NCI-H2171 treated with DMSO at 0.1 percent for 48 hours (cell line): ENCODE data around the gene USP17L20.
"Not testable (repeated sequence)": the region's sequence is repeated elsewhere in the genome, so short reads cannot be mapped to it uniquely, and the experiment has no call there.

Experiments used
- DNase-seq: peaks from one replicate; lab custom pipeline; 2025; lab: John Stamatoyannopoulos, UW

USP17L20 gene, protein sequence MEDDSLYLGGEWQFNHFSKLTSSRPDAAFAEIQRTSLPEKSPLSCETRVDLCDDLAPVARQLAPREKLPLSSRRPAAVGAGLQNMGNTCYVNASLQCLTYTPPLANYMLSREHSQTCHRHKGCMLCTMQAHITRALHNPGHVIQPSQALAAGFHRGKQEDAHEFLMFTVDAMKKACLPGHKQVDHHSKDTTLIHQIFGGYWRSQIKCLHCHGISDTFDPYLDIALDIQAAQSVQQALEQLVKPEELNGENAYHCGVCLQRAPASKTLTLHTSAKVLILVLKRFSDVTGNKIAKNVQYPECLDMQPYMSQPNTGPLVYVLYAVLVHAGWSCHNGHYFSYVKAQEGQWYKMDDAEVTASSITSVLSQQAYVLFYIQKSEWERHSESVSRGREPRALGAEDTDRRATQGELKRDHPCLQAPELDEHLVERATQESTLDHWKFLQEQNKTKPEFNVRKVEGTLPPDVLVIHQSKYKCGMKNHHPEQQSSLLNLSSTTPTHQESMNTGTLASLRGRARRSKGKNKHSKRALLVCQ

DNA sequence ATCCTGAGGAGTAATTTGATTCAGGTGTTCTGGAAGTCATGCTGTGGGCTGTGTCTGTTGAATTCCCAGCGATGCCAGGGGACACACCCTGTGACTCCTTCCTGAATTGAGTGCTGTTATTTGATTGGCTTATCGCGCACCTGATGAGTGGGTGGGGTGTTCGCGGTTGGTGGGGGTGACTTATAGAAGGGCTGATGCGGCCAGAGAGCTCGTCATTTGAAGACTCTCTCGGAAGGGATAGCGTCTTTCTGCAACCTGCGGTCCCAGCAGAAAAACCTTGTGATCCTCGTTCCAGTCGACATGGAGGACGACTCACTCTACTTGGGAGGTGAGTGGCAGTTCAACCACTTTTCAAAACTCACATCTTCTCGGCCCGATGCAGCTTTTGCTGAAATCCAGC, at the start of gene USP17L20:
TSS of gene USP17L20 (plus strand) at position 301 of the 400 bp plus-strand sequence. CDS start at position 301, 0 bp downstream.
- DNase-seq, result not testable (repeated sequence)

DNA sequence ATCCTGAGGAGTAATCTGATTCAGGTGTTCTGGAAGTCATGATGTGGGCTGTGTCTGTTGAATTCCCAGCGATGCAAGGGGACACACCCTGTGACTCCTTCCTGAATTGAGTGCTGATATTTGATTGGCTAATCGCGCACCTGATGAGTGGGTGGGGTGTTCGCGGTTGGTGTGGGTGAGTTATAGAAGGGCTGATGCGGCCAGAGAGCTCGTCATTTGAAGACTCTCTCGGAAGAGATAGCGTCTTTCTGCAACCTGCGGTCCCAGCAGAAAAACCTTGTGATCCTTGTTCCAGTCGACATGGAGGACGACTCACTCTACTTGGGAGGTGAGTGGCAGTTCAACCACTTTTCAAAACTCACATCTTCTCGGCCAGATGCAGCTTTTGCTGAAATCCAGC, 47.6 kb upstream of the USP17L20 start, which contains the start of gene USP17L10:
TSS of gene USP17L10 (plus strand) at position 301 of the 400 bp plus-strand sequence. CDS start at position 301, 0 bp downstream.
- not testable (repeated sequence) for DNase-seq

DNA sequence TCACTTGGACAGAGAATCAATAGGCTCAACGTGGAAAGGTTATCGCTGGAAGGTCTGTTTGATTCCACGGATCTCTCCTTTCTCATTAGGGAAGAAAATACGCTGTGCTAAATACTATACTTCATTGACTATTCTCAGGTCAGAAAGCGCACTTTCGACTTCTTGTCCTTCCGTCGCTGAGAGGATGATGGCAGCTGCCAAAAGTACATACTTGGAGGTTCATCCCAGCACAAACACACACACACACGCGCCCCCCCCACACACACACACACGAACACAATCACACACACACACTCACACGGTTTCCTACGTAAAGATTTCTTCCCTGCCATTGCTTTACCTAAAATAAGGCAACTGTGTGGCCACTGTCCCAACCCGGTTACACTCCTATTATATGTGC, 43.2 kb upstream of the USP17L20 start:
- not testable (repeated sequence) for DNase-seq

DNA sequence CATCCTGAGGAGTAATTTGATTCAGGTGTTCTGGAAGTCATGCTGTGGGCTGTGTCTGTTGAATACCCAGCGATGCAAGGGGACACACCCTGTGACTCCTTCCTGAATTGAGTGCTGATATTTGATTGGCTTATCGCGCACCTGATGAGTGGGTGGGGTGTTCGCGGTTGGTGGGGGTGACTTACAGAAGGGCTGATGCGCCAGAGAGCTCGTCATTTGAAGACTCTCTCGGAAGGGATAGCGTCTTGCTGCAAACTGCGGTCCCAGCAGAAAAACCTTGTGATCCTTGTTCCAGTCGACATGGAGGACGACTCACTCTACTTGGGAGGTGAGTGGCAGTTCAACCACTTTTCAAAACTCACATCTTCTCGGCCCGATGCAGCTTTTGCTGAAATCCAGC, 42.8 kb upstream of the USP17L20 start, which contains the start of gene USP17L11:
TSS of gene USP17L11 (plus strand) at position 301 of the 400 bp plus-strand sequence. CDS start at position 301, 0 bp downstream.
- DNase-seq, result not testable (repeated sequence)

DNA sequence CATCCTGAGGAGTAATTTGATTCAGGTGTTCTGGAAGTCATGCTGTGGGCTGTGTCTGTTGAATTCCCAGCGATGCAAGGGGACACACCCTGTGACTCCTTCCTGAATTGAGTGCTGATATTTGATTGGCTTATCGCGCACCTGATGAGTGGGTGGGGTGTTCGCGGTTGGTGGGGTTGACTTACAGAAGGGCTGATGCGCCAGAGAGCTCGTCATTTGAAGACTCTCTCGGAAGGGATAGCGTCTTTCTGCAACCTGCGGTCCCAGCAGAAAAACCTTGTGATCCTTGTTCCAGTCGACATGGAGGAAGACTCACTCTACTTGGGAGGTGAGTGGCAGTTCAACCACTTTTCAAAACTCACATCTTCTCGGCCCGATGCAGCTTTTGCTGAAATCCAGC, 38.1 kb upstream of the USP17L20 start, which contains the start of gene USP17L12:
TSS of gene USP17L12 (plus strand) at position 301 of the 400 bp plus-strand sequence. CDS start at position 301, 0 bp downstream.
- not testable (repeated sequence) for DNase-seq

DNA sequence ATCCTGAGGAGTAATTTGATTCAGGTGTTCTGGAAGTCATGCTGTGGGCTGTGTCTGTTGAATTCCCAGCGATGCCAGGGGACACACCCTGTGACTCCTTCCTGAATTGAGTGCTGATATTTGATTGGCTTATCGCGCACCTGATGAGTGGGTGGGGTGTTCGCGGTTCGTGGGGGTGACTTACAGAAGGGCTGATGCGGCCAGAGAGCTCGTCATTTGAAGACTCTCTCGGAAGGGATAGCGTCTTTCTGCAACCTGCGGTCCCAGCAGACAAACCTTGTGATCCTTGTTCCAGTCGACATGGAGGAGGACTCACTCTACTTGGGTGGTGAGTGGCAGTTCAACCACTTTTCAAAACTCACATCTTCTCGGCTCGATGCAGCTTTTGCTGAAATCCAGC, 33.3 kb upstream of the USP17L20 start, which contains the start of gene USP17L13:
TSS of gene USP17L13 (plus strand) at position 301 of the 400 bp plus-strand sequence. CDS start at position 301, 0 bp downstream.
- DNase-seq, result not testable (repeated sequence)

DNA sequence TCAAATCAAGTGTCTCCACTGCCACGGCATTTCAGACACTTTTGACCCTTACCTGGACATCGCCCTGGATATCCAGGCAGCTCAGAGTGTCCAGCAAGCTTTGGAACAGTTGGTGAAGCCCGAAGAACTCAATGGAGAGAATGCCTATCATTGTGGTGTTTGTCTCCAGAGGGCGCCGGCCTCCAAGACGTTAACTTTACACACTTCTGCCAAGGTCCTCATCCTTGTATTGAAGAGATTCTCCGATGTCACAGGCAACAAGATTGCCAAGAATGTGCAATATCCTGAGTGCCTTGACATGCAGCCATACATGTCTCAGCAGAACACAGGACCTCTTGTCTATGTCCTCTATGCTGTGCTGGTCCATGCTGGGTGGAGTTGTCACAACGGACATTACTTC, 27.7 kb upstream of the USP17L20 start:
- DNase-seq, result not testable (repeated sequence)

DNA sequence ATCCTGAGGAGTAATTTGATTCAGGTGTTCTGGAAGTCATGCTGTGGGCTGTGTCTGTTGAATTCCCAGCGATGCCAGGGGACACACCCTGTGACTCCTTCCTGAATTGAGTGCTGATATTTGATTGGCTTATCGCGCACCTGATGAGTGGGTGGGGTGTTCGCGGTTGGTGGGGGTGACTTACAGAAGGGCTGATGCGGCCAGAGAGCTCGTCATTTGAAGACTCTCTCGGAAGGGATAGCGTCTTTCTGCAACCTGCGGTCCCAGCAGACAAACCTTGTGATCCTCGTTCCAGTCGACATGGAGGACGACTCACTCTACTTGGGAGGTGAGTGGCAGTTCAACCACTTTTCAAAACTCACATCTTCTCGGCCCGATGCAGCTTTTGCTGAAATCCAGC, 23.8 kb upstream of the USP17L20 start, which contains the start of gene USP17L15:
TSS of gene USP17L15 (plus strand) at position 301 of the 400 bp plus-strand sequence. CDS start at position 301, 0 bp downstream.
- not testable (repeated sequence) for DNase-seq

DNA sequence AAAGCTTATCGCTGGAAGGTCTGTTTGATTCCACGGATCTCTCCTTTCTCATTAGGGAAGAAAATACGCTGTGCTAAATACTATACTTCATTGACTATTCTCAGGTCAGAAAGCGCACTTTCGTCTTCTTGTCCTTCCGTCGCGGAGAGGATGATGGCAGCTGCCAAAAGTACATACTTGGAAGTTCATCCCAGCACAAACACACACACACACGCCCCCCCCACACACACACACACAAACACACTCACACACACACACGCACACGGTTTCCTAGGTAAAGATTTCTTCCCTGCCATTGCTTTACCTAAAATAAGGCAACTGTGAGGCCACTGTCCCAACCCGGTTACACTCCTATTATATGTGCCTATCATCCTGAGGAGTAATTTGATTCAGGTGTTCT, 19.5 kb upstream of the USP17L20 start:
- not testable (repeated sequence) for DNase-seq

DNA sequence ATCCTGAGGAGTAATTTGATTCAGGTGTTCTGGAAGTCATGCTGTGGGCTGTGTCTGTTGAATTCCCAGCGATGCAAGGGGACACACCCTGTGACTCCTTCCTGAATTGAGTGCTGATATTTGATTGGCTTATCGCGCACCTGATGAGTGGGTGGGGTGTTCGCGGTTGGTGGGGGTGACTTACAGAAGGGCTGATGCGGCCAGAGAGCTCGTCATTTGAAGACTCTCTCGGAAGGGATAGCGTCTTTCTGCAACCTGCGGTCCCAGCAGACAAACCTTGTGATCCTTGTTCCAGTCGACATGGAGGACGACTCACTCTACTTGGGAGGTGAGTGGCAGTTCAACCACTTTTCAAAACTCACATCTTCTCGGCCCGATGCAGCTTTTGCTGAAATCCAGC, 14.3 kb upstream of the USP17L20 start, which contains the start of gene USP17L17:
TSS of gene USP17L17 (plus strand) at position 301 of the 400 bp plus-strand sequence. CDS start at position 301, 0 bp downstream.
- DNase-seq, result not testable (repeated sequence)

DNA sequence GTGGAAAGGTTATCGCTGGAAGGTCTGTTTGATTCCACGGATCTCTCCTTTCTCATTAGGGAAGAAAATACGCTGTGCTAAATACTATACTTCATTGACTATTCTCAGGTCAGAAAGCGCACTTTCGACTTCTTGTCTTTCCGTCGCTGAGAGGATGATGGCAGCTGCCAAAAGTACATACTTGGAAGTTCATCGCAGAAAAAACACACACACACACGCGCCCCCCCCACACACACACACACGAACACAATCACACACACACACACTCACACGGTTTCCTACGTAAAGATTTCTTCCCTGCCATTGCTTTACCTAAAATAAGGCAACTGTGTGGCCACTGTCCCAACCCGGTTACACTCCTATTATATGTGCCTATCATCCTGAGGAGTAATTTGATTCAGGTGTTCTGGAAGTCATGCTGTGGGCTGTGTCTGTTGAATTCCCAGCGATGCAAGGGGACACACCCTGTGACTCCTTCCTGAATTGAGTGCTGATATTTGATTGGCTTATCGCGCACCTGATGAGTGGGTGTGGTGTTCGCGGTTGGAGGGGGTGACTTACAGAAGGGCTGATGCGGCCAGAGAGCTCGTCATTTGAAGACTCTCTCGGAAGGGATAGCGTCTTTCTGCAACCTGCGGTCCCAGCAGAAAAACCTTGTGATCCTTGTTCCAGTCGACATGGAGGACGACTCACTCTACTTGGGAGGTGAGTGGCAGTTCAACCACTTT, 9.8 kb upstream of the USP17L20 start, which contains the start of gene USP17L18:
TSS of gene USP17L18 (plus strand) at position 678 of the 728 bp plus-strand sequence. CDS start at position 678, 0 bp downstream.
- not testable (repeated sequence) for DNase-seq

DNA sequence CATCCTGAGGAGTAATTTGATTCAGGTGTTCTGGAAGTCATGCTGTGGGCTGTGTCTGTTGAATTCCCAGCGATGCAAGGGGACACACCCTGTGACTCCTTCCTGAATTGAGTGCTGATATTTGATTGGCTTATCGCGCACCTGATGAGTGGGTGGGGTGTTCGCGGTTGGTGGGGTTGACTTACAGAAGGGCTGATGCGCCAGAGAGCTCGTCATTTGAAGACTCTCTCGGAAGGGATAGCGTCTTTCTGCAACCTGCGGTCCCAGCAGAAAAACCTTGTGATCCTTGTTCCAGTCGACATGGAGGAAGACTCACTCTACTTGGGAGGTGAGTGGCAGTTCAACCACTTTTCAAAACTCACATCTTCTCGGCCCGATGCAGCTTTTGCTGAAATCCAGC, 4.8 kb upstream of the USP17L20 start, which contains the start of gene USP17L19:
TSS of gene USP17L19 (plus strand) at position 301 of the 400 bp plus-strand sequence. CDS start at position 301, 0 bp downstream.
- DNase-seq, result not testable (repeated sequence)

DNA sequence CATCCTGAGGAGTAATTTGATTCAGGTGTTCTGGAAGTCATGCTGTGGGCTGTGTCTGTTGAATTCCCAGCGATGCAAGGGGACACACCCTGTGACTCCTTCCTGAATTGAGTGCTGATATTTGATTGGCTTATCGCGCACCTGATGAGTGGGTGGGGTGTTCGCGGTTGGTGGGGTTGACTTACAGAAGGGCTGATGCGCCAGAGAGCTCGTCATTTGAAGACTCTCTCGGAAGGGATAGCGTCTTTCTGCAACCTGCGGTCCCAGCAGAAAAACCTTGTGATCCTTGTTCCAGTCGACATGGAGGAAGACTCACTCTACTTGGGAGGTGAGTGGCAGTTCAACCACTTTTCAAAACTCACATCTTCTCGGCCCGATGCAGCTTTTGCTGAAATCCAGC, 4.6 kb downstream of the USP17L20 start, which contains the start of gene USP17L21:
TSS of gene USP17L21 (plus strand) at position 301 of the 400 bp plus-strand sequence. CDS start at position 301, 0 bp downstream.
- DNase-seq, result not testable (repeated sequence)

DNA sequence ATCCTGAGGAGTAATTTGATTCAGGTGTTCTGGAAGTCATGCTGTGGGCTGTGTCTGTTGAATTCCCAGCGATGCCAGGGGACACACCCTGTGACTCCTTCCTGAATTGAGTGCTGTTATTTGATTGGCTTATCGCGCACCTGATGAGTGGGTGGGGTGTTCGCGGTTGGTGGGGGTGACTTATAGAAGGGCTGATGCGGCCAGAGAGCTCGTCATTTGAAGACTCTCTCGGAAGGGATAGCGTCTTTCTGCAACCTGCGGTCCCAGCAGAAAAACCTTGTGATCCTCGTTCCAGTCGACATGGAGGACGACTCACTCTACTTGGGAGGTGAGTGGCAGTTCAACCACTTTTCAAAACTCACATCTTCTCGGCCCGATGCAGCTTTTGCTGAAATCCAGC, 9.4 kb downstream of the USP17L20 start, which contains the start of gene USP17L22:
TSS of gene USP17L22 (plus strand) at position 301 of the 400 bp plus-strand sequence. CDS start at position 301, 0 bp downstream.
- DNase-seq, result not testable (repeated sequence)

DNA sequence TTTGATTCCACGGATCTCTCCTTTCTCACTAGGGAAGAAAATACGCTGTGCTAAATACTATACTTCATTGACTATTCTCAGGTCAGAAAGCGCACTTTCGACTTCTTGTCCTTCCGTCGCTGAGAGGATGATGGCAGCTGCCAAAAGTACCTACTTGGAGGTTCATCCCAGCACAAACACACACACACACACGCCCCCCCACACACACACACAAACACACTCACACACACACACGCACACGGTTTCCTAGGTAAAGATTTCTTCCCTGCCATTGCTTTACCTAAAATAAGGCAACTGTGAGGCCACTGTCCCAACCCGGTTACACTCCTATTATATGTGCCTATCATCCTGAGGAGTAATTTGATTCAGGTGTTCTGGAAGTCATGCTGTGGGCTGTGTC, 13.8 kb downstream of the USP17L20 start:
- not testable (repeated sequence) for DNase-seq
